Sigmoid colon (tissue), 7 donors: ENCODE results near the gene ADD3. TPM values are rescaled to one million over a fixed set of nuclear protein-coding genes. Genes with fewer than 3 reads are reported as not detected.
"Not testable (repeated sequence)": the region's sequence is repeated elsewhere in the genome, so short reads cannot be mapped to it uniquely, and the experiment has no call there.

Experiments used
- DNase-seq: peaks from one replicate; pipeline ENCODE4 v3.0.0-alpha.2; 2019
- H3K27ac ChIP-seq, 4 donors: fragments of 200-600 bp; sonication (generic); one replicate each; pipeline ENCODE4 v1.5.1; 2016 to 2019; ENCODE audit warnings: mild to moderate bottlenecking in 1 of 4
- H3K27me3 ChIP-seq, 3 donors: fragments of 200-600 bp; sonication (generic); one replicate each; pipeline ENCODE4 v1.5.1; 2019; ENCODE audit warnings: mild to moderate bottlenecking in 1 of 3
- H3K36me3 ChIP-seq, 4 donors: fragments of 200-600 bp; sonication (generic); one replicate each; pipeline ENCODE4 v1.5.1; 2016 to 2019
- H3K4me1 ChIP-seq, 4 donors: fragments of 200-600 bp; sonication (generic); one replicate each; pipeline ENCODE4 v1.5.1; 2017 to 2019
- H3K4me3 ChIP-seq, 4 donors: fragments of 200-600 bp; sonication (generic); one replicate each; pipeline ENCODE4 v1.5.1; 2017 to 2019; ENCODE audit warnings: mild to moderate bottlenecking in 2 of 4, moderate library complexity in 1 of 4
- H3K9me3 ChIP-seq, 4 donors: fragments of 200-600 bp in 3 of 4; sonication (generic) in 3 of 4; one replicate each; pipeline versions ENCODE4 v1.5.1 to v1.6.1; 2013 to 2019
- EP300 ChIP-seq, 4 donors: sonication (generic); formaldehyde crosslinking; IDR thresholded peaks; one replicate each; pipeline ENCODE4 v1.6.1; 2017; ENCODE audit warnings: antibody characterized with exemption in 4 of 4
- POLR2A ChIP-seq, 2 donors: fragments of 450-650 bp; IDR thresholded peaks; one replicate each; pipeline ENCODE4 v1.6.1; 2016; ENCODE audit warnings: antibody characterized with exemption in 2 of 2, mild to moderate bottlenecking in 2 of 2, moderate library complexity in 2 of 2
- POLR2AphosphoS5 ChIP-seq, 4 donors: sonication (generic); formaldehyde crosslinking; IDR thresholded peaks; one replicate each; pipeline ENCODE4 v1.6.1; 2017; ENCODE audit warnings: antibody characterized with exemption in 4 of 4
- WGBS, 2 donors: extraction: QIAGEN DNeasy Blood & Tissue Kit; methylation state at CpG; one replicate each; pipeline ENCODE4 v1.1.7; 2013; 5-methylcytosine and 5-hydroxymethylcytosine counted together
- intact Hi-C: fragments of 100-400 bp; cut with DNase I; formaldehyde crosslinking; loops from one replicate; pipeline ENCODE4 v1.15.1; 2023
- polyA plus RNA-seq, 3 donors: library from polyadenylated mRNA; stranded (reverse); fragments of 200-250 nt; gene quantifications; one replicate each; pipeline ENCODE4 v1.2.3, GENCODE V29; 2013
- total RNA-seq, 4 donors: library from RNA; depleted of rRNA; stranded (reverse); fragments of >200 nt; gene quantifications; one replicate each; pipeline ENCODE4 v1.1.0, GENCODE V29; 2016
- TF ChIP-seq, protein P1 (sequence below), 4 experiments: fragments of 450-650 bp in 3 of 4; fragments of 200-600 bp in 1 of 4; IDR thresholded peaks; one replicate each; pipeline ENCODE4 v1.5.1; 2016 to 2019; ENCODE audit warnings: antibody characterized with exemption in 4 of 4, mild to moderate bottlenecking in 3 of 4, moderate library complexity in 2 of 4
- donor health status: healthy with polysubstance abuse.
- donor health status: Bipolar disorder and iron deficiency.
- donor health status: healthy.

The ADD3 gene
- total and polyA plus RNA-seq, 7 donors, result 29.6 to 145 (median 91.2) TPM

DNA sequence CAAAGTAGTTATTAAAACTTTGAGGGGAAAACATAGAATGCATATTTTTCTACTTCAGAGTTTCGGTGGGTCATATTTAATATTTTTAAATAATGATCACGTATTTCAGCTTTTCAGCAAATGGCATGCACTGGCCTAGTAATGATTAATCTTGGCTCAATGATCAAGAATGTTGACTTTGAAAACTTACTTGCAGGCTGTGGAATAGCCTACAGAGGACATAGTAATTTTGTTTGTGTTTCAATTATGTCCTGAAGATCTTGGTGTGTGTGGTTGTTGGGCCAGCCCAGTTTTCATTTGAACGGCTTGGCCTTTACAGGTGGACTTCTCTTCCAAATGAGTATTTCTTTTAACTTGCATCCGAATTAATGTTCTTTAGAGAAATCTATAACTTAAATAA lies 35.1 kb downstream of the ADD3 start:
- peaks cover 0 to 1% (median 0%) of the 10 kb centered on the region in 4 donors for H3K9me3 ChIP-seq
- H3K27ac ChIP-seq, result no peak overlapping the region
- 83 to 92% methylated on average over 4 of the region's 4 CpGs for WGBS, 2 donors
- no peaks in the 10 kb centered on the region for H3K36me3 ChIP-seq
- intact Hi-C loops, result no loop called here
- H3K27me3 ChIP-seq, result no peaks in the 10 kb centered on the region
- no peak for DNase-seq
- H3K4me1 ChIP-seq, result peaks cover 0 to 7% (median 0%) of the 10 kb centered on the region in 4 donors
- H3K4me3 ChIP-seq, result no peak overlapping the region
- TF ChIP-seq, protein P1, sequence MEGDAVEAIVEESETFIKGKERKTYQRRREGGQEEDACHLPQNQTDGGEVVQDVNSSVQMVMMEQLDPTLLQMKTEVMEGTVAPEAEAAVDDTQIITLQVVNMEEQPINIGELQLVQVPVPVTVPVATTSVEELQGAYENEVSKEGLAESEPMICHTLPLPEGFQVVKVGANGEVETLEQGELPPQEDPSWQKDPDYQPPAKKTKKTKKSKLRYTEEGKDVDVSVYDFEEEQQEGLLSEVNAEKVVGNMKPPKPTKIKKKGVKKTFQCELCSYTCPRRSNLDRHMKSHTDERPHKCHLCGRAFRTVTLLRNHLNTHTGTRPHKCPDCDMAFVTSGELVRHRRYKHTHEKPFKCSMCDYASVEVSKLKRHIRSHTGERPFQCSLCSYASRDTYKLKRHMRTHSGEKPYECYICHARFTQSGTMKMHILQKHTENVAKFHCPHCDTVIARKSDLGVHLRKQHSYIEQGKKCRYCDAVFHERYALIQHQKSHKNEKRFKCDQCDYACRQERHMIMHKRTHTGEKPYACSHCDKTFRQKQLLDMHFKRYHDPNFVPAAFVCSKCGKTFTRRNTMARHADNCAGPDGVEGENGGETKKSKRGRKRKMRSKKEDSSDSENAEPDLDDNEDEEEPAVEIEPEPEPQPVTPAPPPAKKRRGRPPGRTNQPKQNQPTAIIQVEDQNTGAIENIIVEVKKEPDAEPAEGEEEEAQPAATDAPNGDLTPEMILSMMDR (IDR thresholded peaks at IDR 0.05), result no peak
- TF ChIP-seq POLR2A (IDR thresholded peaks at IDR 0.05) (no peak), EP300 (IDR thresholded peaks at IDR 0.05) (no peak), POLR2AphosphoS5 (IDR thresholded peaks at IDR 0.05) (no peak)

DNA sequence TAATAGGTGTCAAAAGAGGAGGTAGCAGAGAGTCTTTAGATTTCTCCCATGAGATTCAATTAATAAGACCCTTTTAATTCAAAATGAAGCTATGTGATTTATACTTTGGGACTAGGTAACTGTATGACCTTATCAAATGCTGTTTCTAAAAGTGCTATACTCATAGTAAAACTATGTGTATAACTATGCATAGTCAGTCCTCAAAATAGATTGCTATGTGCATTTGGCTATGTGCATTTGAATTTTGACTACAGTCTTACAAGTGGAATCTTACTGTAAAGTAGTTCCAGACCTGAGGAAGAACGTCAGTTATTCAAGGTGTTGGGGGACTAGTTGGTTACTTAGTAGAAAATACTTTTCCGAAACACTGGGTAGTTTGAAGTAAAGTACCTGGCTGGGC lies 36.9 kb downstream of the ADD3 start:
- Histone ChIP-seq H3K27ac (no peak overlapping the region), H3K4me3 (no peak overlapping the region), H3K4me1 (peaks cover 0 to 7% (median 0%) of the 10 kb centered on the region in 4 donors), H3K27me3 (no peaks in the 10 kb centered on the region), H3K9me3 (peaks cover 0 to 5% (median 0%) of the 10 kb centered on the region in 4 donors), H3K36me3 (no peaks in the 10 kb centered on the region)
- intact Hi-C loops, result no loop called here
- WGBS, 2 donors, result 94 to 96% methylated on average over 2 of the region's 2 CpGs
- TF ChIP-seq, protein P1 (IDR thresholded peaks at IDR 0.05), result no peak
- TF ChIP-seq EP300 (IDR thresholded peaks at IDR 0.05) (no peak), POLR2AphosphoS5 (IDR thresholded peaks at IDR 0.05) (no peak), POLR2A (IDR thresholded peaks at IDR 0.05) (no peak)
- no peak for DNase-seq

DNA sequence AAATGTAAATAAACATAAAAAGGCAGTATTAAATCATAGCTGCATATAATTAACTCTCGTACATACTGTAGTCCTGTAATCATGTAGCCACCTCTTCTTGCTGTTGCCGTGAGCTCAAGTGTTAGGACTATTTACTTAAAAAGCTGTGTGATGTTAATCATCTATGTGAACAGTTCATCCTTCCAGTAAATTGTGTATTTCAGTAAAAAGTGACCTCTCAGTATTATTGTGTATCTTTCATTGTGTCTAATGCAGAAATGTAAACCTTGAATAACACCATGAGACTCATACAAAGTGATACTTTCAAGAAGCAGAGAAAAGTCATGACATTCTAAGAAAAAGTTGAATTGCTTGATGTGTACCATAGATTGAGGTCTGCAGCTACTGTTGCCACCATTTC lies 38.0 kb downstream of the ADD3 start:
- Histone ChIP-seq H3K9me3 (peaks cover 0 to 5% (median 0%) of the 10 kb centered on the region in 4 donors), H3K36me3 (no peaks in the 10 kb centered on the region), H3K27ac (no peak overlapping the region), H3K4me3 (no peak overlapping the region), H3K4me1 (peaks cover 0 to 7% (median 0%) of the 10 kb centered on the region in 4 donors), H3K27me3 (no peaks in the 10 kb centered on the region)
- WGBS, 2 donors, result 22 to 63% methylated on average over 2 of the region's 2 CpGs
- TF ChIP-seq, protein P1 (IDR thresholded peaks at IDR 0.05), result no peak
- no peak for TF ChIP-seq POLR2AphosphoS5 (IDR thresholded peaks at IDR 0.05)
- no peak for TF ChIP-seq EP300 (IDR thresholded peaks at IDR 0.05)
- TF ChIP-seq POLR2A (IDR thresholded peaks at IDR 0.05), result no peak
- no peak for DNase-seq
- intact Hi-C loops, result no loop called here

DNA sequence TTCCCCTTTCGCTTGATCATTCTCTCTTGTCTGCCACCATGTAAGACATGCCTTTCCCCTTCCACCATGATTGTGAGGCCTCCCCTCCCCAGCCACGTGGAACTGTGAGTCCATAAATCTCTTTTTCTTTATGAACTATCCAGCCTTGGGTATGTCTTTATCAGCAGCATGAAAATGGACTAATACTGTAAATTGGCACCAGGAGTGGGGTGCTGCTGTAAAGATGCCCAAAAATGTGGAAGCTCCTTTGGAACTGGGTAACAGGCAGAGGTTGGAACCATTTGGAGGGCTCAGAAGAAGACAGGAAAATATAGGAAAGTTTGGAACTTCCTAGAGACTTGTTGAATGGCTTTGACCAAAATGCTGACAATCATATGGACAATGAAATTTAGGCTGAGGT lies 40.4 kb downstream of the ADD3 start:
- H3K4me1 ChIP-seq, intact Hi-C loops, H3K27ac ChIP-seq, DNase-seq, H3K4me3 ChIP-seq, H3K27me3 ChIP-seq, H3K9me3 ChIP-seq, H3K36me3 ChIP-seq: not testable (repeated sequence)
- 93 to 99% methylated on average over 2 of the region's 2 CpGs for WGBS, 2 donors

DNA sequence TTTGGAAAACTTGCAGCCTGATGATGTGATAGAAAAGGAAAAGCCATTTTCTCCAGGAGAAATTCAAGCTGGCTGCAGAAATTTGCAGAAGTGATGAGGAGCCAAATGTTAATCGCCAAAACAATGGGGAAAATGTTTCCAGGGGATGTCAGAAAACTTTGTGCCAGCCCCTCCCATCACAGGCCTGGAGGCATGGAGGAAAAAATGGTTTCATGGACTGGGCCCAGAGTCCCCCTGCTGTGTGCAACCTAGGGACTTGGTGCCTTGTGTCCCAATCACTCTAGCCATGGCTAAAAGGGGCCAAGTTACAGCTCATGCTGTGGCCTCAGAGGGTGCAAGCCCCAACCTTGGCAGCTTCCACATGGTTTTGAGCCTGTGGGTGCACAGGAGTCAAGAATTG lies 41.0 kb downstream of the ADD3 start:
- Histone ChIP-seq H3K27ac (no peak overlapping the region), H3K4me3 (no peak overlapping the region), H3K27me3 (no peaks in the 10 kb centered on the region), H3K36me3 (no peaks in the 10 kb centered on the region), H3K4me1 (no peaks in the 10 kb centered on the region), H3K9me3 (peaks cover 0 to 5% (median 0%) of the 10 kb centered on the region in 4 donors)
- WGBS, 2 donors, result 96 to 98% methylated on average over 1 of the region's 1 CpG
- TF ChIP-seq, protein P1 (IDR thresholded peaks at IDR 0.05), result no peak
- TF ChIP-seq EP300 (IDR thresholded peaks at IDR 0.05) (no peak), POLR2AphosphoS5 (IDR thresholded peaks at IDR 0.05) (no peak), POLR2A (IDR thresholded peaks at IDR 0.05) (no peak)
- intact Hi-C loops, result no loop called here
- no peak for DNase-seq

DNA sequence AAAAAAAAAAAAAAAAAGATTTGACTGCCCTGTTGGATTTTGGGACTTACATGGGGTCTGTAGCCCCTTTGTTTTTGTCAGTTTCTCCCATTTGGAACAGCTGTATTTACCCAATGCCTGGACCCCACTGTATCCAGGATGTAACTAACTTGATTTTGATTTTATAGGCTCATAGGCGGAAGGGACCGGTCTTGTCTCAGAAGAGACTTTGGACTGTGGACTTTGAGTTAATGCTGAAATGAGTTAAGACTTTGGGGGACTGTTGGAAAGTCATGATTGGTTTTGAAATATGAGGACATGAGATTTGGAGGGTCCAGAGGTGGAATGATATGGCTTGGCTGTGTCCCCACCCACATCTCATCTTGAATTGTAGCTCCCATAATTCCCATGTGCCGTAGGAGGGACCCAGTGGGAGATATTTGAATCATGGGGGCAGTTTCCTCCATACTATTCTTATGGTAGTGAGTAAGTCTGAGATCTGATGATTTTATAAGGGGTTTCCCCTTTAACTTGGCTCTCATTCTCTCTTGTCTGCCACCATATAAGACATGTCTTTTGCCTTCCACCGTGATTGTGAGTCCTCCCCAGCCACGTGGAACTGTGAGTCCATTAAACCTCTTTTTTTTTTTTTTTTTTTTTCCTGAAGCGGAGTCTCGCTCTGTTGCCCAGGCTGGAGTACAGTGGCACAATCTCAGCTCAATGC lies 42.3 kb downstream of the ADD3 start:
- H3K27me3 ChIP-seq, H3K9me3 ChIP-seq, intact Hi-C loops, DNase-seq, H3K36me3 ChIP-seq, H3K4me3 ChIP-seq, H3K27ac ChIP-seq, H3K4me1 ChIP-seq: not testable (repeated sequence)
- WGBS, 2 donors, result 71 to 88% methylated on average over 7 of the region's 7 CpGs
